ENCODE measurements around the gene PAPPA2. TPM values are rescaled to one million over a fixed set of nuclear protein-coding genes. Genes with fewer than 3 reads are reported as not detected.
"Not testable (repeated sequence)": the region's sequence is repeated elsewhere in the genome, so short reads cannot be mapped to it uniquely, and the experiment has no call there.

Gene PAPPA2, protein sequence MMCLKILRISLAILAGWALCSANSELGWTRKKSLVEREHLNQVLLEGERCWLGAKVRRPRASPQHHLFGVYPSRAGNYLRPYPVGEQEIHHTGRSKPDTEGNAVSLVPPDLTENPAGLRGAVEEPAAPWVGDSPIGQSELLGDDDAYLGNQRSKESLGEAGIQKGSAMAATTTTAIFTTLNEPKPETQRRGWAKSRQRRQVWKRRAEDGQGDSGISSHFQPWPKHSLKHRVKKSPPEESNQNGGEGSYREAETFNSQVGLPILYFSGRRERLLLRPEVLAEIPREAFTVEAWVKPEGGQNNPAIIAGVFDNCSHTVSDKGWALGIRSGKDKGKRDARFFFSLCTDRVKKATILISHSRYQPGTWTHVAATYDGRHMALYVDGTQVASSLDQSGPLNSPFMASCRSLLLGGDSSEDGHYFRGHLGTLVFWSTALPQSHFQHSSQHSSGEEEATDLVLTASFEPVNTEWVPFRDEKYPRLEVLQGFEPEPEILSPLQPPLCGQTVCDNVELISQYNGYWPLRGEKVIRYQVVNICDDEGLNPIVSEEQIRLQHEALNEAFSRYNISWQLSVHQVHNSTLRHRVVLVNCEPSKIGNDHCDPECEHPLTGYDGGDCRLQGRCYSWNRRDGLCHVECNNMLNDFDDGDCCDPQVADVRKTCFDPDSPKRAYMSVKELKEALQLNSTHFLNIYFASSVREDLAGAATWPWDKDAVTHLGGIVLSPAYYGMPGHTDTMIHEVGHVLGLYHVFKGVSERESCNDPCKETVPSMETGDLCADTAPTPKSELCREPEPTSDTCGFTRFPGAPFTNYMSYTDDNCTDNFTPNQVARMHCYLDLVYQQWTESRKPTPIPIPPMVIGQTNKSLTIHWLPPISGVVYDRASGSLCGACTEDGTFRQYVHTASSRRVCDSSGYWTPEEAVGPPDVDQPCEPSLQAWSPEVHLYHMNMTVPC (N-terminal part only)
- polyA plus RNA-seq (2013, experiment 1 of 2) = 1.5 TPM
- polyA plus RNA-seq (2013, experiment 2 of 2) = 2.5 TPM

DNA sequence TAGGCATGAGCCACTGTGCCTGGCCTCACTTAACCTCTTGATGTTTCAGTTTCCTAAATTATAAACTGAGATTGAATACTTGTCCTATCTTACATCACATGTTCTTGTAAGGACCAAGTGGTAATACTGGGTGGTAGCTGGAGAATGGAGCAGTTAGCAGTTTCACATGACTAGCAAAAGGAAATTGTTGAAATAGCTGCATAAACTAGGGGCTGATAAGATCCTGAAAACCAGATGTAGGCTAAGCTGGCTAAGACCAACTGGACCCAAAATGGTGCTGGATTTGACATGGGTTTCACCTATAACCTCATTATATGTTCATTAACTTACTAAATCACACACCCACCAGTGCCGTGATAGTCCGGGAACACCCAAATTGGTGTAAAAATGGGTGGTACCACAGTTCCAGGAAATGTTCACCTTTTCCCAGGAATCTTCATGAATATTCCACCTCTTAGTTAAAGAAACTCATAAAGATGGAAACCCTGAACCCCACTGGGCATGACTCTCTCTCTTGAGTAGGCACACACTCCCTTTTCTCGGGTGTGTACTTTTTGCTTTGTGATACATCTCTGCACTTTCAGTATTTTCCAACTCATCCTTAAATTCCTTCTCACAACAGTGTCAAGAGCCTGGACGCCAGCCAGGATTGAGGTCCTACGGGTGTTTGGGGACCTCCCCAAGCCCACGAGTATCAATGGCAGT is at the start of gene PAPPA2:
TSS of gene PAPPA2 (plus strand) at position 502 of the 705 bp plus-strand sequence. CDS start 93,148 bp downstream, outside the sequence.
- no peaks in the 10 kb centered on the region for H3K9me3 ChIP-seq (ENCODE audit: control insufficient read depth, low read length)
- H3K4me3 ChIP-seq (ENCODE audit: extremely low read depth, insufficient read depth, low read length, poor library complexity, severe bottlenecking) = no peak within 1 kb of the TSS
- no peaks in the 10 kb centered on the region for H3K36me3 ChIP-seq (ENCODE audit: control insufficient read depth, insufficient read depth, low read length)
- H3K27ac ChIP-seq (ENCODE audit: low read depth, low read length, severe bottlenecking) = no peak within 1 kb of the TSS
- 94 to 96% methylated on average over 4 of the region's 6 CpGs for WGBS, 2 experiments (ENCODE audit: insufficient coverage in 2 of 2)
- no peaks in the 10 kb centered on the region for H3K4me1 ChIP-seq (ENCODE audit: control insufficient read depth, insufficient read depth, low read length, poor library complexity, severe bottlenecking)

DNA sequence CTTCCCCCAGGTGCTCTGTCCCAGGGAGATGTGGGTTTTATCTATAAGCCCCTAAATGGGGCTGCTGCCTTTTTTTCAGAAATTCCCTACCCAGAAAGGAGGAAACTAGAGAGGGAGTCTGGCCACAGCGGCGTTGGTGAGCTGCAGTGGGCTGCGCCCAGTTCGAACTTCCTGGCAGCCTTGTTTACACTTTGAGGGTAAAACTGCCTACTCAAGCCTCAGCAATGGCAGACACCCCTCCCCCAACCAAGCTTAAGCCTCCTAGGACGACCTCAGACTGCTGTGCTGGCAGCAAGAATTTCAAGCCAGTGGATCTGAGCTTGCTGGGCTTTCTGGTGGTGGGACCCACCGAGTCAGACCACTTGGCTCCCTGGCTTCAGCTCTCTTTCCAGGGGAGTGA is 46.2 kb upstream of the PAPPA2 start:
- Histone ChIP-seq H3K9me3 (ENCODE audit: control insufficient read depth, low read length) (no peaks in the 10 kb centered on the region), H3K27ac (ENCODE audit: low read depth, low read length, severe bottlenecking) (no peak overlapping the region), H3K4me3 (ENCODE audit: extremely low read depth, insufficient read depth, low read length, poor library complexity, severe bottlenecking) (no peak overlapping the region), H3K4me1 (ENCODE audit: control insufficient read depth, insufficient read depth, low read length, poor library complexity, severe bottlenecking) (peaks cover 7% of the 10 kb centered on the region), H3K36me3 (ENCODE audit: control insufficient read depth, insufficient read depth, low read length) (no peaks in the 10 kb centered on the region)
- 52 to 54% methylated on average over 2 to 3 of the region's 6 CpGs for WGBS, 2 experiments (ENCODE audit: insufficient coverage in 2 of 2)

DNA sequence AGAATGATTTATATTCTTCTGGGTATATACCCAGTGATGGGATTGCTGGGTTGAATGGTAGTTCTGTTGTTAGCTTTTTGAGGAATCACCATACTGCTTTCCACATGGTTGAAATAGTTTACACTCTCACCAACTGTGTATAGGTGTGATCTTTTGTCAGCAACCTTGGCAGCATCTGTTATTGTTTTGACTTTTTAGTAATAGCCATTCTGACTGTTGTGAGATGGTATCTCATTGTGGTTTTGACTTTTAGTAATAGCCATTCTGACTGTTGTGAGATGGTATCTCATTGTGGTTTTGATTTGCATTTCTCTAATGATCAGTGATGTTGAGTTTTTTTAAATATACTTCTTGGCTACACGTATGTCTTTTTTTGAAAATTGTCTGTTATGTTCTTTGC is 43.4 kb upstream of the PAPPA2 start:
- H3K27ac ChIP-seq (ENCODE audit: low read depth, low read length, severe bottlenecking); H3K36me3 ChIP-seq (ENCODE audit: control insufficient read depth, insufficient read depth, low read length); H3K9me3 ChIP-seq (ENCODE audit: control insufficient read depth, low read length); H3K4me3 ChIP-seq (ENCODE audit: extremely low read depth, insufficient read depth, low read length, poor library complexity, severe bottlenecking); H3K4me1 ChIP-seq (ENCODE audit: control insufficient read depth, insufficient read depth, low read length, poor library complexity, severe bottlenecking): not testable (repeated sequence)
- WGBS, 2 experiments (ENCODE audit: insufficient coverage in 2 of 2) = 80 to 83% methylated on average over 1 of the region's 1 CpG

DNA sequence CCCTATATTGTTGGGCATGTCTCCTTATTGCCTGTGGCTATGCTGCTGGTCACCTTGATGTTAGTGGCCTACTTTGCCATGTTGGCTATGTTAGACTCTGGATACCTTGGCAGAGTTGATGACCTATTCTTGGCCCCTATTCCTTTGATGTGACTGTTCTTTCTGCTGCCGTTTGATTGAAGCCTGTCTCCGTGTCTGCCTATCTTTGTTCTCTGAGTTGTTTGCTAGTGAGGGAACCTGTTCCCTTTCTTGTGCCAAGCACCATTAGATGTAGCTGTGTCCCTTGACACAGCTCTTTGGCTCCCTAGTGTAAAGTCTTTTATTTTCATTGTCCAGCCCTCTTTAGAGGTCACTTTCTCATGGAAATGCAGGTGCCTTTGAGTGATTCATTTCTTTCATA is 28.7 kb upstream of the PAPPA2 start:
- Histone ChIP-seq H3K4me3 (ENCODE audit: extremely low read depth, insufficient read depth, low read length, poor library complexity, severe bottlenecking) (no peak overlapping the region), H3K9me3 (ENCODE audit: control insufficient read depth, low read length) (no peaks in the 10 kb centered on the region), H3K4me1 (ENCODE audit: control insufficient read depth, insufficient read depth, low read length, poor library complexity, severe bottlenecking) (no peaks in the 10 kb centered on the region), H3K36me3 (ENCODE audit: control insufficient read depth, insufficient read depth, low read length) (no peaks in the 10 kb centered on the region), H3K27ac (ENCODE audit: low read depth, low read length, severe bottlenecking) (no peak overlapping the region)
- WGBS, 2 experiments (ENCODE audit: insufficient coverage in 2 of 2) = 39 to 44% methylated on average over 1 to 2 of the region's 2 CpGs

DNA sequence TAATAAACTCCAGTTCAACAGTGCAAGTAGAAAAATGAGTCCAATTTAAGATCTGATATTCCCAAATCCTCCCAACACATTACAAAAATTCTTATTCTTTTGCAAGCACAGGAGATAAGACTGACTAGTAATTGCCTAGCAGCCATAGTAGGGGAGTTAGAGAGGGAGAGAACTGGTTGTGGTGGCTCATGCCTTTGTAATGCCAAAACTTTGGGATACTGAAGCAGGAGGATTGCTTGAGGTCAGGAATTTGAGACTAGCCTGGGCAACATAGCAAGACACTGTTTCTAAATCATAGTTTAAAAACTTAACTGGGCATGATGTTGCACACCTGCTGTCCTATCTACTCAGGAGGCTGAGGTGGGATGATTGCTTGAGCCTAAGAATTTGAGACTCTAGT is 26.7 kb upstream of the PAPPA2 start:
- H3K9me3 ChIP-seq (ENCODE audit: control insufficient read depth, low read length) = no peaks in the 10 kb centered on the region
- no peak overlapping the region for H3K4me3 ChIP-seq (ENCODE audit: extremely low read depth, insufficient read depth, low read length, poor library complexity, severe bottlenecking)
- H3K36me3 ChIP-seq (ENCODE audit: control insufficient read depth, insufficient read depth, low read length) = no peaks in the 10 kb centered on the region
- H3K4me1 ChIP-seq (ENCODE audit: control insufficient read depth, insufficient read depth, low read length, poor library complexity, severe bottlenecking) = no peaks in the 10 kb centered on the region
- no peak overlapping the region for H3K27ac ChIP-seq (ENCODE audit: low read depth, low read length, severe bottlenecking)

DNA sequence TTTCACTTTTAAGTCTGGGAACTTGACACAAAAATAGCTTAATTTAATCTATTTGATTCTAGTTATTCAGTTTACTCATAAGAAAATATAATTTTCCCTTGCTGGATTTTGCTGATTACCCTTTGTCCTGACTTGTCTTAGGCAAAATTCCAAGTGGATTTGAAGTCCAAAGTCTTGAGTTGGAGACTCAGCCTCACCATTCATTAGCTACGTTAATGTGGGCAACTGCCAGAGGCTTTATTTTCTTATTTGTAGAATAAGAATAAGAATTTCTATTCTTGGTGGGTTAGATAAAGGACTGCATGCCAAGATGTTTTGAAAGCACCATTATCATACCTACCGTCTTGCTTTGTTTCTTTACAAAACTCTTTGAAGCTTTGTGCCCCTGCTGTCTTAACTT is 22.8 kb upstream of the PAPPA2 start:
- Histone ChIP-seq H3K36me3 (ENCODE audit: control insufficient read depth, insufficient read depth, low read length) (no peaks in the 10 kb centered on the region), H3K4me3 (ENCODE audit: extremely low read depth, insufficient read depth, low read length, poor library complexity, severe bottlenecking) (no peak overlapping the region), H3K4me1 (ENCODE audit: control insufficient read depth, insufficient read depth, low read length, poor library complexity, severe bottlenecking) (no peaks in the 10 kb centered on the region), H3K27ac (ENCODE audit: low read depth, low read length, severe bottlenecking) (no peak overlapping the region), H3K9me3 (ENCODE audit: control insufficient read depth, low read length) (no peaks in the 10 kb centered on the region)
- WGBS, 2 experiments (ENCODE audit: insufficient coverage in 2 of 2) = 100% methylated on average over 1 of the region's 2 CpGs; no CpG with 5 or more reads in 1 of the 2 experiments

DNA sequence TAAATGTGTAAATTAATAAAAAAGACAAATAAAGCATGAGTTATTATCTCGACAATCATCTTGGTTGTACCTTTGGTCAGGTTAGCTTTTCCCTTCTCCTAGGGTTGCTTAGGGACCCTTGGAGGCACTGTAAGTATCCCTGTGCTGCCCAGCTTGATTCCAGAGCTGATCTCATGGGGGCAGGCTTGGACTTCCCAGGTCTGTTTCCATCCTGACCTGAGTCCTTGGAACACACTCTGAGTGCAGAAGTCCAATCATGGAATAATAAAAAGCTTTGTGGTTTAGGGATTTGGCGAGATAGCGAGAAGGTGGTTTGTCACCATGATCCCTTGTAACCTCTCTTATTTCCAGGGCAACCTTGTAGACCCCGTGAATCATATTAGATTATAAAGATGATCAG is 18.7 kb upstream of the PAPPA2 start:
- no peak overlapping the region for H3K27ac ChIP-seq (ENCODE audit: low read depth, low read length, severe bottlenecking)
- H3K4me1 ChIP-seq (ENCODE audit: control insufficient read depth, insufficient read depth, low read length, poor library complexity, severe bottlenecking) = no peaks in the 10 kb centered on the region
- H3K9me3 ChIP-seq (ENCODE audit: control insufficient read depth, low read length) = no peaks in the 10 kb centered on the region
- WGBS, 2 experiments (ENCODE audit: insufficient coverage in 2 of 2) = 80 to 89% methylated on average over 2 to 3 of the region's 4 CpGs
- H3K36me3 ChIP-seq (ENCODE audit: control insufficient read depth, insufficient read depth, low read length) = no peaks in the 10 kb centered on the region
- H3K4me3 ChIP-seq (ENCODE audit: extremely low read depth, insufficient read depth, low read length, poor library complexity, severe bottlenecking) = no peak overlapping the region

DNA sequence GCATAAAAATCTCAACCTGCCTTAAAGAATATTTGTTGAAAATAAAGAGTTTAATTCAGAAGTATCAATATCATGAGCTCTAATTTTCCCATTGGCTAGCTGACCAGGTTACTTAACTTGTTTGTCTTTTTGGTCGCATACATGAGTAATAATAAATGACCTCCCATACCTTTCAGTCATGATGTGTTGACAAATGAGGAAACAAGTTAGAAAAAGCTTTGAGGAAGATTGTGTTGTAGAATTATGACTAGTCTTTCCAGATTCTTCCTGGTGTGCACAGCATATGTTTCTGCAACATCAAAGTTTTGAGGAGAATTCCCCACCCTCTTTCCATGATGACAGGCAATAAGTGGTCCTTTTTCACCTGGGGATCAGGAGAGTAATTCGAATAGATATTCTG is 17.6 kb upstream of the PAPPA2 start:
- Histone ChIP-seq H3K36me3 (ENCODE audit: control insufficient read depth, insufficient read depth, low read length) (no peaks in the 10 kb centered on the region), H3K9me3 (ENCODE audit: control insufficient read depth, low read length) (no peaks in the 10 kb centered on the region), H3K4me1 (ENCODE audit: control insufficient read depth, insufficient read depth, low read length, poor library complexity, severe bottlenecking) (no peaks in the 10 kb centered on the region), H3K27ac (ENCODE audit: low read depth, low read length, severe bottlenecking) (no peak overlapping the region), H3K4me3 (ENCODE audit: extremely low read depth, insufficient read depth, low read length, poor library complexity, severe bottlenecking) (no peak overlapping the region)
- 83% methylated on average over 1 of the region's 2 CpGs for WGBS, 2 experiments (ENCODE audit: insufficient coverage in 2 of 2)

DNA sequence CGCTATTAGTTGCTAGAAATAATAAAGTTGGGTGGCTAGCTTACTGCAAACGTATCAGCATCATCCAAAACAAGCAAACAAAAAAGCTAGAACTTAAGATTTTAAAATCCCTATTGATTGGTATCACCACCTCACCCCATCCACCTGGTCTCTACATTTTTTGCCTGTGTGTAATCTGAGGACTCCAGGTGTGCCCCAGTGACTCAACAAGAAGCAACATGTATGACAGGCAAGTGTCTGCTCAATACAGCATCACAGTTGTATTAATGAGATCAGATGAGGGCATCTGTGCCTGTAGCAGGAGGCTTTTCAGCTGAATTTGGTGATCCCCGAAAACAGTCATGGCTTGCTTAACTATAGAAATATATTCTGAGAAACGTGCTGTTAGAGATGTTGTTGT is 14.6 kb upstream of the PAPPA2 start:
- WGBS, 2 experiments (ENCODE audit: insufficient coverage in 2 of 2) = 100% methylated on average over 1 of the region's 4 CpGs; no CpG with 5 or more reads in 1 of the 2 experiments
- no peak overlapping the region for H3K4me3 ChIP-seq (ENCODE audit: extremely low read depth, insufficient read depth, low read length, poor library complexity, severe bottlenecking)
- H3K9me3 ChIP-seq (ENCODE audit: control insufficient read depth, low read length) = no peaks in the 10 kb centered on the region
- H3K36me3 ChIP-seq (ENCODE audit: control insufficient read depth, insufficient read depth, low read length) = no peaks in the 10 kb centered on the region
- H3K27ac ChIP-seq (ENCODE audit: low read depth, low read length, severe bottlenecking) = no peak overlapping the region
- no peaks in the 10 kb centered on the region for H3K4me1 ChIP-seq (ENCODE audit: control insufficient read depth, insufficient read depth, low read length, poor library complexity, severe bottlenecking)

DNA sequence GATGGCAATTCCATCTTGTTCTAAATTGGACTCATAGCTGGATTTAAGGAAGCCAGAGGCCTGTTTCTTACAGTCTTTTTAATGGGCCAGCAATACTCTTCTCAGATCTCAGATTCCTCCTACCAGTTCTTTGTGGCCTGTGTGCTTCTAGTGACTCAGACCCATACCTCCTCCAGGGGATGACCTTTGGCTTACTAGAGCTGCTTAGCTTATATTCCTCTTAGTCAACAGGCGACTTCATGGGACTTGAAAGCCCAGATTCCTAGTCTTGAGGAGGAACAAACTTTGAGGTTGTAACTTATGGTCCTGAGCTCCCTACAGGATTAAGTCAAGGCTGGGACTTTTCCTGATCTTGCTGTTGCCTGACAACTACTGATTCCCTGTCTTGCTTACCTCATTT is 12.4 kb upstream of the PAPPA2 start:
- Histone ChIP-seq H3K9me3 (ENCODE audit: control insufficient read depth, low read length) (no peaks in the 10 kb centered on the region), H3K36me3 (ENCODE audit: control insufficient read depth, insufficient read depth, low read length) (no peaks in the 10 kb centered on the region), H3K4me3 (ENCODE audit: extremely low read depth, insufficient read depth, low read length, poor library complexity, severe bottlenecking) (no peak overlapping the region), H3K4me1 (ENCODE audit: control insufficient read depth, insufficient read depth, low read length, poor library complexity, severe bottlenecking) (no peaks in the 10 kb centered on the region), H3K27ac (ENCODE audit: low read depth, low read length, severe bottlenecking) (no peak overlapping the region)
- 60 to 100% methylated on average over 1 of the region's 1 CpG for WGBS, 2 experiments (ENCODE audit: insufficient coverage in 2 of 2)

All from mesodermal cell (in vitro differentiated cells).